Right hindlimb (tissue), 1 donor: ENCODE measurements around the gene PYDC1.
"Not testable (repeated sequence)": the region's sequence is repeated elsewhere in the genome, so short reads cannot be mapped to it uniquely, and the experiment has no call there.

ENCODE experiments used
- DNase-seq: peaks from one replicate; pipeline ENCODE4 v3.0.0-alpha.2; 2018

PYDC1 gene

DNA sequence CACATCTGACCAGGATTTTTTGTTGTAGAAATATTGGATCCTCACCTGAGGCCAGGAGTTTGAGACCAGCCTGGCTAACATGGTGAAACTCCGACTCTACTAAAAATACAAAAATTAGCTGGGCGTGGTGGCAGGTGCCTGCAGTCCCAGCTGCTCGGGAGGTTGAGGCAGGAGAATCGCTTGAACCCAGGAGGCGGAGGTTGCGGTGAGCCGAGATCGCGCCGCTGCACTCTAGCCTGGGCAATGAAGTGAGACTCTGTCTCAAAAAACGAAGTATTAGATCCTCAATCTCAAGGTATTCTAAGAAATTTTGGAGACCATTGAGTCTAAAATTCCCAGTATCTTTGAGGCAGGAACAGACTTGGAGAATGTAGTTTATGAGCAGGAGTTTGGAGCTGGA lies 21.1 kb downstream of the PYDC1 start:
- DNase-seq: not testable (repeated sequence)

DNA sequence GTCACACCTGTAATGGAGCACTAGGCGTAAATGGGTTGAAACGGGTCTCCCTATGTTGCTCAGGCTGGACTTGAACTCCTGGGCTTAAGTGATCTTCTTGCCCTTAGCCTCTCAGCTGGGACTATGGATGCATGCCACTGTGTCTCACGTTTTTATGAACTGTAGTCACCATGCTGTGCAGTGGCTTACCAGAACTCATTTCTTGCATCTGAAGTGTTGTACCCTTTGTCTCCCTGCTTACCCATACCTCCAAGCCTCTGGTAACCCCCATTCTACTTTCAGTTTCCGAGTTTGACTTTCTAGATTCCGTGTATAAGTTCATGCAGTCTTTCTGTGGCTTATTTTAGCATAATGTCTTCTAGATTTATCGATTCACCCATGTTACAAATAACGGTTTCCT lies 22.0 kb downstream of the PYDC1 start:
- no peak for DNase-seq

DNA sequence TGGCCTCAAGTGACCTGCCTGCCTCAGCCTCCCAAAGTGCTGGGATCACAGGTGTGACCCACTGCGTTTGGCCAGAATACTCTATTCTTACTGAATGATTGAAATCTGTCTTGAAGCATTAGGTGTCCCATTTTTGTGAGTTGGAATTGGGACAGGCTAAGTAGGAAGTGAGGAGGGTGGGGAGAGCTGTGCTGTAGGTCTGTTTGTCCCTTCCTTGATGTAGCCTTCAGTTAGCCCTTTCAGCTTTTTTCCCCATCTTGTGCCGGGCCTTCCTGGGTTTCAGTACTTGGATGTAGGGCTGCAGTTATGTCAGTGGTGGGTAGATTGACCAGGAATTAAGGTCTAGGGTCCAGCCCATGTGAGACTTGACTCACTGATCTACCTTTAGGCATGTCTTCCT lies 23.1 kb downstream of the PYDC1 start:
- no peak for DNase-seq

DNA sequence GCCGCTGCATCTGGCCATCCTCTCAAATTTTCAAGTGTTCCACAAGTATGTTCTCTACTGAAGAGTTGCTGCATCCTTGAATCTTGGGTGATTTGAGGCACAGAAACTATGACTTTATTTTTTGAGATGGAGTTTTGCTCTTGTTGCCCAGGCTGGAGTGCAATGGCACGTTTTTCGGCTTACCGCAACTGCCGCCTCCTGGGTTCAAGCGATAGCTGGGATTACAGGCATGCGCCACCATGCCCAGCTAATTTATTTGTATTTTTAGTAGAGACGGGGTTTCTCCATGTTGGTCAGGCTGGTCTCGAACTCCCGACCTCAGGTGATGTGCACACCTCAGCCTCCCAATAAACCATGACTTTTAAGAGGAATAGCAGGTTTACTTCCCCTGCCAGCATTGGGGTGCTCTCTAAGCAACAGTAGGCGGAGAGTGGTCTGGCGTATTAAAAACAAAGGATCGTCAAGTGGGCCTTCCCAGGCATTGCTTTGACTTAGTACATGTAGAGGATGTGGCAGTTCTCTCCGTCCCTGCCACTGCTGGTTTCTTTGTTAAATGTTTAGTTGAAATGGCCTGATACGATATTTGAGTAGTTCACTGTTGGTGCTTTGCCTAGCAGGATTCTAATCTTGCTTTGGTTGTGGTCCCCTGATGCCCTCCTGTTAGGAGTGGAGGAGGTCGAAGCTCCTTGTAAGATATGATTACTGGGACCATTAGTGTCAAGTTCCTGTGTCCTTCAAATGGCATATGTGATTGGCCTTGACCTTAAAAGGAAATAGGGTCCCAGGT lies 23.9 kb downstream of the PYDC1 start:
- DNase-seq: no peak

DNA sequence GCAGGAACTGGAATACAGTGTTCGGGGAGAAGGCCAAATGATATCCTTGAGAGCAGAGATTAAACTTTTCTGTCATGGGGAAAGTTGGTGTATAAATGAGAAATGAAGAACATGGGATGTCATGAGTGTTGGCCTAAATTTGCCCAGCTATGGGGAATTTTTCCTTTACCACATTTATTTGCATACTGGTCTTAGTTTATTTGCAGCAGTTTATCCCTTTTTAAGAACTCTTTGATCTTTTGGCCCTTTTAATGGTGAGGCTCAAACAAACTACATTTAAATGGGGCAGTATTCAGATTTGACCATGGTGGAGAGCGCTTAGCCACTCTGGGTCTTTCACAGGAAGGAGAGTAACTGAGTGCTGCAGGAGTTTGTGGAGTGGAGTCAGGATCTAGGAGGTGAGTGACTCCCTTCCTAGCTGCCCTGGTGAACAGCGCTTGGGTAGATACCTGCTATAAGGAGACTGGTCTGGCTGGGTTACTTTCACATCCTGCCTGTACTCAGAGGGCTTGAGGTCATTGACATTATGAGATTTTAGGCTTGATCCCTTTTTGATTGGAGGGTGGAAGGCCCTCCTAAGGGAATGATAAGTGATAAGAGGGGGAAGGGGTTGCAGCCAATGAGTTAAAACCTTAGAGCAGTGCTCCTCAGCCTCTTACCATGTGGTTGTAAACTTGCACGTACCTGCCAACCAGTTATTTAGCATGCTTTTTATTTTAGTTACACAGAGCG lies 25.1 kb downstream of the PYDC1 start:
- no peak for DNase-seq

DNA sequence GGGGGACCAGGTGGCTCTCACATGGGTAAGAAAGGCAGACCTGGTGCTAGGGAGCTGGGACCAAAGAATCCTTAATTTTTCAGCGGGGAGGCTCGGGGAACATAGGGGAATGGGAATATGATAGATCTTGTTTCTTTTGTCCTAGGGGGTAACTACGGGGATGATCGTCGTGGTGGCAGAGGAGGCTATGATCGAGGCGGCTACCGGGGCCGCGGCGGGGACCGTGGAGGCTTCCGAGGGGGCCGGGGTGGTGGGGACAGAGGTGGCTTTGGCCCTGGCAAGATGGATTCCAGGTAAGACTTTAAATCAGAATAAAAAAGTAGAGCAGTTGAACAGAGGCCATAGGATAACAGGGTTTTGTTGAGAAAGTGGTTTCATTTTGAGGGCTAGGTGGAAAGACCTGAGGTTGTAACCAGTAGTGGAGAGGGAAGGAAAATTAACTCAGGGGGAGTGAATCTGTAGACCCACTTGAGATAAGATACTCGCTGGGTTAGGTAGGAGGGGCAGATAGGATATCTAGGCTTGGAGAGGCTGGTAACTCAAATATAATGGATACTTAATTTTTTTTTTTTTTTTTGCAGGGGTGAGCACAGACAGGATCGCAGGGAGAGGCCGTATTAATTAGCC lies 26.0 kb downstream of the PYDC1 start:
- DNase-seq: no peak

DNA sequence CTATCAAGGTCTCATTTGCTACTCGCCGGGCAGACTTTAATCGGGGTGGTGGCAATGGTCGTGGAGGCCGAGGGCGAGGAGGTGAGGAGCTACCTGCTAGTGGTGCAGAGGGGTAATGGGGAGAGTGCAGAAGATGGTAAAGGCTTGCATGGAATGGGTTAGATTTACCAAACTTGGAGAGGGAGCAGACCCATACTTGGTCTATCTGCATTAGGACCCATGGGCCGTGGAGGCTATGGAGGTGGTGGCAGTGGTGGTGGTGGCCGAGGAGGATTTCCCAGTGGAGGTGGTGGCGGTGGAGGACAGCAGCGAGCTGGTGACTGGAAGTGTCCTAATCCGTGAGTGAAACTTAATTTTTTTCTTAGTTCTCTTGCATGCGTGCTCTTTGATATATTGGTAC lies 26.9 kb downstream of the PYDC1 start:
- DNase-seq: no peak

DNA sequence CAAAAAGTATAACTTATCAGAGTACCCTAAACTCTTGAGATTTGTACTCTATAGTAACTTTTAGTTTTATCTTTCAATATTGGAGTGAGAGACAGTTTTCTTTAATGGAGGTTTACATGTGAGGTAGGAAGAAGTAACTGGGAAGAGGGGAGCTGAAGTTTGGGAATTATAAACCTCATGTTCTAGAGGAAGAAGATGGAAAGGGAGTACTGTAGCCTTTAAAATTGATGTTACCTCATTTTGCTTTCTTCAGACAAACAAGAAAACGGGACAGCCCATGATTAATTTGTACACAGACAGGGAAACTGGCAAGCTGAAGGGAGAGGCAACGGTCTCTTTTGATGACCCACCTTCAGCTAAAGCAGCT lies 27.5 kb downstream of the PYDC1 start:
- DNase-seq: no peak

DNA sequence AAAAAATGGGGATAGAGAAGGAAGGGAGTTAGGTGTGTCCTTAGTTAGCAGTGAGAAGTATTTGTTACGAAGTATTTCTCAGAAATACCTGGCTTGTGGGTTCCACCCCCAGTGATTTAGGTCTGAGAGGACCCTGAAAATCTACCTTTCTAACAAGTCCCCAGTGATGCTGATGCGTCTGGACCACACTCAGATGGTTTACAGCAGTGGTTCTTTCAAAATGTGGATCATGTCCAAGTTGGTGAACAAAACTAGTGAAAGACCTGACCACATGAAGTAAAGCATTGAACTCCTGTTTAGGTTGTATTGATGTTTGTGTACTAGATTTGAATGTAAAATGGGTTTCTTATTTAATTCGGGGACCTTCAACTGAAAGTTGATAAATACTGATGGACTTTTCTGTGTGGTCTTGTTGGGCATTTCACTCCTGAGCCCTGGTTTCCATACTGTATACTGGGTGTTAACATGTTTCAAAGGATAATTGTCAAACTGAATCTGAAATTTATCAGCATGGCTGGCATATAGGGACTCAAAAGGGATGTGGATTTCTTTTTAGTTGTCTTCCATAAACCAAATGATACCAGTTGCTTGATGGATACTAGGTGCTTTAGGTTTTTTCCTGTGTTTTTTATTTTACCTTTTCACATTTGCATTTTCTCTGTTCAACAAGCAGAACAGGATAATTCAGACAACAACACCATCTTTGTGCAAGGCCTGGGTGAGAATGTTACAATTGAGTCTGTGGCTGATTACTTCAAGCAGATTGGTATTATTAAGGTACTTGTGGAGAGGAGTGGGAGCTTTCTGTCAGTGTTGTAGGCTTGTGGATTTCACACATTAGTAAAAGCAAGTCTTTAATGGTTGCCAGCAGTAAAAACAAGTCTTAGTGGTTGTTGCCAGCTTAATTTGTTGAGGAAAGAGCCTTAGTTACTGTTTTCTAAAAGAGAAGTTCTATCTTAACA lies 28.2 kb downstream of the PYDC1 start:
- DNase-seq: no peak

DNA sequence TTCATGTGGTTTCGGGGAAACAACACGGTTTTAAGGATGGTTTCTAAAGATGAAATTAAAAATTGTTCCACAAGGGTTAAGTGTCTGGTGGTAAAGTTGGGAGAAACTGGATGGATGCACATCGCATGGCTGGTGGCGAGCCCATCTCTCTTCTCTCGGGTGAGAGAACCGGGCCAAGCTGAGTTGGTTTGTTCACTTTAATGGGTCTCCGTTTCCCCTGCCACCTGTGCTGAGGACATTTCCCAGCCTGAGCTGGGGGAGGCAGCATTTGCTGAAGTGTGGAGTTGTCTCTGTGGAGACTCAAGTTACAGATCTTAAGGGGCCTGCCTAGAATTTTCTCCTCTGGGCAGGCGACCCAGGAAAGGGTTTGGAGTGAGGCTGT lies 29.1 kb downstream of the PYDC1 start:
- DNase-seq: no peak

DNA sequence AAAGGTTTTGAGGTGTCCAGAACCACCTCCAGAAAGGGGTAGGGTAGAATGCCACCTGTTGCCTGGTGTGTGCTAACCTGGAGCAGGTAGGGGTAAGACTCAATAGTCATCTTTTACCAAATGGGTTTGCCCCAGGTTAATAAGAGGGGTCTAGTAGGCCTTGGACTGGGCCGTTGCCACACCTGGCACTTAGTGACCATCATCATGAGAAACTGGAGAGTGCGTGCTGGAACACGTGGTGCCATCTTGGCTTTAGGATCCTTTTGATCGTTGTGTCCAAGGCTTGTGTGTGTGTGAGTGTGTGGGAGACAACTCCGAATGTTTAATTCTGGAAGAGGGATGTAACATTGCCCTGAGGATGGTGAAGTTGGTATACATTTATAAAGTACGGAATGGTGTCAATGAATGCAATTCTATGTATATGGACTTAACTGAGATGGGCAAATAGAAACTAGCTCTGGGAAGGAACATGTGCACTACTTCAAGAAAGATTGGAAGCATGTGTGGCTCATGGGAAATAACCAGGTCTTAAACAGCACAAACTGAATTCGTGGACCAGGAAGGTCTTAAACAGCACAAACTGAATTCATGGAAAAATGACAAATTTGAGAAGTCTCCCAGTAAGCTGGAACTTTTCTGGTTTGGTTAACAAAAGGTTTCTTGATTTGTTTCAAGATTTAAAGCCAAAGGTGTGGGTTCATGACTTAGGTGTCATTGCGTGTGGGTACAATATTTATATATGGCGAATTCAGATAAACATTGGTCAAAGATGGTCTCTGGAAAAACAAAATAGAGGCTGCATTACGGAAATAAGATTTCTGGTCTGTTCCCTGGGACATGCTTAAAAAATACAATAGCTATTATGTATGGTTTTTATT lies 29.8 kb downstream of the PYDC1 start:
- no peak for DNase-seq

DNA sequence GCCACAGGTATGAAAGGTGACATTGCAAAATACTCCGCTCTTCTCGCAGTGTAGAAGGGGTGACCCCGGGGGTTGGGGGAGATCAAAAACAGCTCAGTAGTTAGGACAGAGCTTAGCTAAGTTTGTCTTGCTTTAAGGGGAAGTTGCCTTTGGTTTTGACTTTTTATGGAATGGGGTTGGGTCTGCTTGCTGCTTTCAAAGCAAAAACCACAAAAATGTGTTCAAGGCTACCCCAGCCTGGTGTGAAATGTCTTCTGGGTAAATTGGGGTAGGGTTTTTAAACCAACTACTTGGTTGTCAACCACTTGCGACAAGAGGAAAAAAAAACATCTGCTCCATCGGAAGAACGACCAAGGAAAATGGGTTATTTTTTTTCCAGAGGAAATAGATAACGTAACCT lies 30.8 kb downstream of the PYDC1 start:
- DNase-seq: no peak

DNA sequence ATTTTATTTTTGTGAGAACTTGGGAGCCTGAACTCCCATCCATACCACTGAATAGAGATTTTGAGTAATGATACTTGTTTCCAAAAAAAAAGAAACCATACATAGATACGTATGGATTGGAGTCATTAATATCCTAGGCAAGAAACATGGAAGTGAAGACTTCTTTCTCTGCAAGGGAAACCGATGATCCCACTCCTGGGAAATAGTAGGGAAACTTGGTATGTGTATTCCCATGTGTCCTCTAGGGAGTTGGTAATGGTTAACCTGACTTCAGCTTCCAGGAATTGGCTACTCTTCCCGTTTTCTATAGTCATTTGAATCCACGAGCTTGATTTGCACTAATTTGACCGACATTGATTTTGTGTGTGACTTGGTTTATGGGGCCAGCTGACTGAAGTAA lies 31.6 kb downstream of the PYDC1 start:
- no peak for DNase-seq

DNA sequence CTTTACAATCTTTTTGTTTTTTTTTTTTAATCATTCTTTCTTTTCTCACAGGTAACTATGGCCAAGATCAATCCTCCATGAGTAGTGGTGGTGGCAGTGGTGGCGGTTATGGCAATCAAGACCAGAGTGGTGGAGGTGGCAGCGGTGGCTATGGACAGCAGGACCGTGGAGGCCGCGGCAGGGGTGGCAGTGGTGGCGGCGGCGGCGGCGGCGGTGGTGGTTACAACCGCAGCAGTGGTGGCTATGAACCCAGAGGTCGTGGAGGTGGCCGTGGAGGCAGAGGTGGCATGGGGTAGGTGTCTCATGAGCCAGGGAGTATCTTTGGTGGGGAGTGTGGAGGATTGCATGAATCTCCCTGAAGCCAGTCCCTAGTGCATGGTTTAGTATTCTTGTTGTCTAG lies 32.0 kb downstream of the PYDC1 start:
- no peak for DNase-seq

DNA sequence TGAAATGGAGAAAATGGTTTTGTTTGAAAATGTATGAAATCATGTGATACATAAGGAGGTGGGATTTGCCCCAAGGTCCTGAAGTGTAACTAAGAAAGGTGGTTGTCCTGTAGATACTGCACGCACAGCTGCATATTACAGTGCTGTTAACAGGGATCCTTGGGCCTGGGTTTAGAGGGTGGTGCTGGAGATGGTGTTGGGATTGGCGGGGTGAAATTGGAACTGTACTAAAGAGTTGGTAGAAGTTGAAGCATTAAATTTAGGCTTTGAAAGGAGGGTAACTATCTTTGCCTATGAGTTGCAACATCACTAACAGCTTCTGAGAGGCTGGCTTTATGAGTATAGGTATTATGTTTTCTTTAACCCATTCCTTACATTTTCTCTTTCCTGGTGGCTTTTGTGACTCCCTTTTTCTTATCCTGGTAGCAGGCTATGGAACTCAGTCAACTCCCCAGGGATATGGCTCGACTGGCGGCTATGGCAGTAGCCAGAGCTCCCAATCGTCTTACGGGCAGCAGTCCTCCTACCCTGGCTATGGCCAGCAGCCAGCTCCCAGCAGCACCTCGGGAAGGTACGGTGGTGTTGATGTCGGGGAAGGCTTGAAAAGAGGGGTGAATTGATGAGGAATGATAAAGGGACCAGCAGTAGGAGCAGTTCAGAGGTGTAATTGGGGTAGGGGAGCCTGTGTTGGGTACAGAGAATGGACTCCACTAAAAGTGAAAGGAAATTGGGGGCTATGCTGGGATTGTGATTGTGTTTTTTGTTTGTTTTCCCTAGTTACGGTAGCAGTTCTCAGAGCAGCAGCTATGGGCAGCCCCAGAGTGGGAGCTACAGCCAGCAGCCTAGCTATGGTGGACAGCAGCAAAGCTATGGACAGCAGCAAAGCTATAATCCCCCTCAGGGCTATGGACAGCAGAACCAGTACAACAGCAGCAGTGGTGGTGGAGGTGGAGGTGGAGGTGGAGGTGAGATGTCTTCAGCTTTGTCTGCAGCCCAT lies 33.2 kb downstream of the PYDC1 start:
- no peak for DNase-seq

DNA sequence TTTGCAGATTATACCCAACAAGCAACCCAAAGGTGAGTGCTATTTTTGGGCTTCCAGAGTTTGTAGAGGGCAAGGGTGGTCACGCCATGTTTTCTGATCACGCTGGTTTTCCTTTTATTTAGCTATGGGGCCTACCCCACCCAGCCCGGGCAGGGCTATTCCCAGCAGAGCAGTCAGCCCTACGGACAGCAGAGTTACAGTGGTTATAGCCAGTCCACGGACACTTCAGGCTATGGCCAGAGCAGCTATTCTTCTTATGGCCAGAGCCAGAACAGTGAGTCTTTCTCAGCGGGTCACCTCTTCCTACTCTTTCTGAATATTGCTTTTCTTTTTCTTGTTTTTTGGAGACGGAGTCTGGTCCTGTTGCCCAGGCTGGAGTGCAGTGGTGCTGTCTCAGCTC lies 34.5 kb downstream of the PYDC1 start:
- DNase-seq: no peak

DNA sequence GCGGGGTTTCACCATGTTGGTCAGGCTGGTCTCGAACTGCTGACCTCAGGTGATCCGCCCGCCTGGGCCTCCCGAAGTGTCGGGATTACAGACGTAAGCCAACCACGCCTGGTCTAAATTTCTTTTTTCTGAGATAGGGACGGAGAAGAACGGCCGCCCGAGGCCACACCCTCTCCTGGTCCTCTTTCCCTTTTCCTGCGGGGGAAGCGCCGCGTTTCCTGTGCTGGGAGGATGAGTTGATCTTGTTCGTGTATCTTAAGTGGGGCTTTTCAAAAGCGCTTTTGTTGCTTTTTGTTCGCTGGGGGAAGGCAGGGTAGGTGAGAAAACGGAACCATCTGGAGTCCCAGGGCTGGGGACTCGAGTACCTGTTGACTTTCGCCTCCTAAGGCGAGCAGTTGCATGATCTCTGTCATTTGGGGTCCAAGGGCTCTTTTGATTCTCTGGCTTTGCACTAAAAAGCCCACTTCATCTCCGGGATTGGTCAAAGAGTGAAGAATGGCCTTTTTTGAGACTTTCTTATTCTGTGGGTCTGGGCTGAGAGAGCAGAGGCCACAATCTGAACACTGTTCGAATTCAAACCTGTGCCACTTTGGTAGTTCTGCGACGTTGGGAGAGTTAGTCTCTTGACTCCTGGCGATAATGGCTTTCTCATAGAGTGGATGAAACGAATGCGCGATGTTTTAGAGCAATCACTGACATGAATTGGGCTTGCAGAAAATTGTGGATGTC lies 35.7 kb downstream of the PYDC1 start:
- peak; percentile 44 for DNase-seq

DNA sequence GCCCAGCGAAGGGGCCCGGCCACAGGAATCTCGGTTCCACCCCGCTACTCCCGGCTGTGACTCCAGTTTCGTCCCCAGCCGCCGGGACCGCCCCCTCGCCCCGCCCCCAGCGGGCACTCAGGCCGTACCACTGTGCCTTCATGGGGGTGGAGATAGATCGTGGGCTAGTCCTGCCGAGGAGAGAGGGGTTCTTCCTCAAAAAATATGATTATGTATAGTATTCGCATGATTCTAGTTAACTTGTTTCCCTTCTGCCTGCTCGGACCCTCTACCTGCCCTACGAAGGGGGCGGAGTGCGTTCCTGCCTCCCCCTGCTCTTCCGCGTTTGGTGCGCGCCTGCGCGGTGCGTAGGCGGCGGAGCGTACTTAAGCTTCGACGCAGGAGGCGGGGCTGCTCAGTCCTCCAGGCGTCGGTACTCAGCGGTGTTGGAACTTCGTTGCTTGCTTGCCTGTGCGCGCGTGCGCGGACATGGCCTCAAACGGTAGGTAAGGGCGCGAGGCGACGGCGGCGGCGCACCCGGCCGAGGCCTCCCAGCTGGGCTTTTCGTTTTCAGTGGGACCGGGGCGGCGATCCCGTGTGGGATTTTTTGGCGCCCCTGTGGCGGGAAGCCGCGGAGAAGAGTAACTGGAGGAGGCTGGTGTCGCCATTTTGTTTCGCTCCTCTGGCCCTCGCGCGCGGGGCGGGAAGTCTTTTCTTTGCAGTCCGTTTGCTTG lies 37.0 kb downstream of the PYDC1 start, which contains the start of gene FUS:
Gene FUS, plus strand, starts transcription at position 393 of the 713 bp plus-strand sequence. Its CDS starts 76 bp downstream, at position 469.
- peak; percentile 93 for DNase-seq

DNA sequence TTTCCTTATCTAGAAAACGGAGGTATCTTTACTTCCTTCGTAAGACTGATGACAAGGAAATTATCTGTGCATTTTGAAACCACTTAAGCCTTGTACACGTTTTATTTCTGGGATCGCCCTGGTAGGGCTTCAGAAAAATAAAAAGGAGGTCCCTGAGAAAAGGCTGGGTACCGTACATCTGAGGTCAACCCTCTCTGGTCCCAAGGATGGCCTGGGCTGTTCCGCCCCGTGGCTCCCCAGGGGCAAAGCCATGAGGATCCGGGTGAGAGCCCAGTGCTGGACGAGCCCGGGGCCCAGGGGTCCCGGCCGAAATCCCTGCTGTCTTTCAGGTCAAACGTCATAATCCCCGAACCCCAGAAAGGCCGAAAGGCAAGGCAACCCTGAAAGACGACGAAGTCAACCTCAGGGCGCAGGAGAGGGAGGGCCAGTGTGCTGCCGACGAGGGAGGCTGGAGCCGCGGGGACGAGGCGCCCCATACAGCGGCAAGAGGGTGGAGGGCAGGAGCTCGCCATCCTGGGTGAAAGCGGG lies 37.7 kb downstream of the PYDC1 start:
- no peak for DNase-seq
